Heart right ventricle (tissue), 16 donors: ENCODE data around the gene RABL6. TPM values are rescaled to one million over a fixed set of nuclear protein-coding genes. Genes with fewer than 3 reads are reported as not detected.
A peak's percentile ranks its signal among the peaks of the same experiment; 100 is the strongest.

Experiments used
- ATAC-seq, 8 donors: fragments of 200-7000 bp; cut with Tn5 transposase; one replicate each; pipeline ENCODE4 v1.9.1; 2020; ENCODE audit warnings: mild to moderate bottlenecking in 8 of 8, moderate library complexity in 8 of 8, moderate number of reproducible peaks in 1 of 8
- DNase-seq, 2 donors: peaks; one replicate each; pipeline ENCODE4 v3.0.0-alpha.2; 2020
- H3K27ac ChIP-seq, 10 donors: fragments of 200-600 bp; sonication (generic) in 2 of 10; one replicate each; pipeline versions ENCODE4 v1.5.0 to v1.8.0; 2020 to 2022; ENCODE audit warnings: mild to moderate bottlenecking in 3 of 10
- H3K27me3 ChIP-seq, 7 donors: fragments of 200-600 bp; one replicate each; pipeline ENCODE4 v1.8.0; 2021 to 2022; ENCODE audit warnings: mild to moderate bottlenecking in 2 of 7
- H3K36me3 ChIP-seq, 9 donors: fragments of 200-600 bp; sonication (generic) in 1 of 9; one replicate each; pipeline versions ENCODE4 v1.5.0 to v1.8.0; 2020 to 2022; ENCODE audit warnings: mild to moderate bottlenecking in 2 of 9
- H3K4me1 ChIP-seq, 9 donors: fragments of 200-600 bp; sonication (generic) in 1 of 9; one replicate each; pipeline versions ENCODE4 v1.5.0 to v1.8.0; 2020 to 2022; ENCODE audit warnings: mild to moderate bottlenecking in 4 of 9
- H3K4me3 ChIP-seq, 10 donors: fragments of 200-600 bp; sonication (generic) in 2 of 10; one replicate each; pipeline versions ENCODE4 v1.5.0 to v1.8.0; 2020 to 2022; ENCODE audit warnings: mild to moderate bottlenecking in 7 of 10, moderate library complexity in 2 of 10
- H3K9me3 ChIP-seq, 11 donors: fragments of 200-600 bp in 10 of 11; sonication (generic) in 2 of 11; one replicate each; pipeline versions ENCODE4 v1.5.0 to v1.8.0; 2013 to 2022; ENCODE audit warnings: mild to moderate bottlenecking in 2 of 11, control low read depth in 1 of 11, moderate library complexity in 1 of 11
- CTCF ChIP-seq, 9 donors: fragments of 200-600 bp; sonication (generic) in 2 of 9; IDR thresholded peaks; one replicate each; pipeline versions ENCODE4 v1.5.0 to v1.8.0; 2021 to 2022; ENCODE audit warnings: antibody characterized with exemption in 9 of 9, mild to moderate bottlenecking in 5 of 9, moderate library complexity in 1 of 9
- WGBS, 2 donors: extraction: QIAGEN DNeasy Blood & Tissue Kit; methylation state at CpG; one replicate each; pipeline ENCODE4 v1.1.7; 2013; ENCODE audit warnings: inconsistent platforms in 1 of 2; 5-methylcytosine and 5-hydroxymethylcytosine counted together
- intact Hi-C, 10 donors: fragments of 100-400 bp; cut with DNase I; formaldehyde crosslinking; loops; one replicate each; pipeline versions ENCODE4 v1.11.1 to v1.14.2; 2022
- polyA plus RNA-seq, 2 donors: library from polyadenylated mRNA; stranded (reverse); fragments of 200-250 nt; gene quantifications; one replicate each; pipeline ENCODE4 v1.2.3, GENCODE V29; 2013
- total RNA-seq, 10 donors: library from RNA; stranded (reverse); fragmentation: NEBNext Ultra II Directional in 3 of 10; extraction: Animal tissue kit (Norgen Biotek cat#: 25700) in 3 of 10; gene quantifications; one replicate each; pipeline versions ENCODE4 v1.2.1 to v1.2.4, GENCODE V29; 2021 to 2023
- donor health status: Arrhythmogenic right ventricular cardiomyopathy.
- donor health status: ischemic (EF 13 %, LVEDD 7.1; RV severe dilation, severe dysfunction).
- donor health status: healthy with polysubstance abuse.
- donor health status: DM: no; HTN: yes; CAD: no.
- donor health status: DM: no; HTN: no; CAD: no.
- donor health status: ischemic (EF 25% LVEDD 6.9; RV normal size, moderate dysfunction).
- donor health status: ischemic (EF 25% LVEDD 5.7; RV mildly dilated, moderate dysfunction).
- donor health status: healthy.
- donor health status: DM: yes; HTN: yes; CAD: no.
- donor health status: Ischemic cardiomyopathy.
- donor health status: ischemic (EF 35%, LVEDD 5.7; RV mildly dilated, moderate dysfunction).
- donor health status: nonischemic (EF 11% LVEDD 7.7; RV severe dilation, severe dysfunction).
- donor health status: DM: yes; HTN: yes; CAD: no.
- donor health status: PGD.
- donor health status: ischemic (EF 29% LVEDD 5.4; RV normal size, mild dysfunction).
- donor health status: nonischemic (EF 23%, LVEDD 6.1; RV moderate dilation, normal function).

RABL6 gene
- total and polyA plus RNA-seq, 12 donors: 60.5 to 97.4 (median 66.6) TPM

- Histone ChIP-seq H3K36me3 (no peaks in the 10 kb centered on the region), H3K4me1 (no peaks in the 10 kb centered on the region), H3K27me3 (no peaks in the 10 kb centered on the region), H3K4me3 (no peak overlapping the region), H3K9me3 (peaks cover 0 to 12% (median 0%) of the 10 kb centered on the region in 11 donors), H3K27ac (no peak overlapping the region)
- no peak for TF ChIP-seq CTCF (IDR thresholded peaks at IDR 0.05)
- ATAC-seq: peak in 2 of 8 donors; percentile 14 to 41
- DNase-seq: no peak
- WGBS, 2 donors: 88 to 91% methylated on average over 12 of the region's 12 CpGs
- intact Hi-C loops: no loop called here
Measured at GRCh38 chr9:136774416-136775045, 33.2 kb upstream of the RABL6 start.

GRCh38 chr9:136775191-136775590 lies 32.6 kb upstream of the RABL6 start:
- H3K27me3 ChIP-seq: no peaks in the 10 kb centered on the region
- no peak for TF ChIP-seq CTCF (IDR thresholded peaks at IDR 0.05)
- intact Hi-C loops: no loop called here
- H3K9me3 ChIP-seq: peaks cover 0 to 12% (median 0%) of the 10 kb centered on the region in 11 donors
- 63 to 69% methylated on average over 6 of the region's 6 CpGs for WGBS, 2 donors
- ATAC-seq: peak in 2 of 8 donors; percentile 24 to 45
- no peak overlapping the region for H3K4me3 ChIP-seq
- no peak for DNase-seq
- no peaks in the 10 kb centered on the region for H3K4me1 ChIP-seq
- no peaks in the 10 kb centered on the region for H3K36me3 ChIP-seq
- H3K27ac ChIP-seq: no peak overlapping the region

- Histone ChIP-seq H3K36me3 (no peaks in the 10 kb centered on the region), H3K27ac (no peak overlapping the region), H3K9me3 (peaks cover 0 to 12% (median 0%) of the 10 kb centered on the region in 11 donors), H3K4me3 (no peak overlapping the region), H3K4me1 (no peaks in the 10 kb centered on the region), H3K27me3 (no peaks in the 10 kb centered on the region)
- 40 to 50% methylated on average over 7 of the region's 7 CpGs for WGBS, 2 donors
- ATAC-seq (no peak), DNase-seq (no peak)
- TF ChIP-seq CTCF (IDR thresholded peaks at IDR 0.05): no peak
- intact Hi-C loops: no loop called here
Measured at GRCh38 chr9:136776947-136777346, 30.8 kb upstream of the RABL6 start.

GRCh38 chr9:136777359-136777758 lies 30.4 kb upstream of the RABL6 start:
- DNase-seq: no peak
- no peak overlapping the region for H3K4me3 ChIP-seq
- no peaks in the 10 kb centered on the region for H3K36me3 ChIP-seq
- no peaks in the 10 kb centered on the region for H3K4me1 ChIP-seq
- no peaks in the 10 kb centered on the region for H3K27me3 ChIP-seq
- H3K9me3 ChIP-seq: peaks cover 0 to 12% (median 0%) of the 10 kb centered on the region in 11 donors
- 78 to 85% methylated on average over 14 of the region's 14 CpGs for WGBS, 2 donors
- TF ChIP-seq CTCF (IDR thresholded peaks at IDR 0.05): no peak
- ATAC-seq: no peak
- H3K27ac ChIP-seq: no peak overlapping the region
- intact Hi-C loops: no loop called here
